B cell (primary cell): ENCODE data around the gene AGRN. TPM values are rescaled to one million over a fixed set of nuclear protein-coding genes. Genes with fewer than 3 reads are reported as not detected.
A peak's percentile ranks its signal among the peaks of the same experiment; 100 is the strongest.

Experiments used
- ATAC-seq: fragments of 200-7000 bp; cut with Tn5 transposase; one replicate; pipeline ENCODE4 v1.10.0; 2021; ENCODE audit warnings: low read depth, mild to moderate bottlenecking, moderate number of reproducible peaks, moderate library complexity
- CTCF ChIA-PET: fragments of 350-600 bp; sonication (Branson Sonifier 250); formaldehyde crosslinking; loops from one replicate; lab custom pipeline; 2021; ENCODE audit warnings: antibody characterized with exemption, inconsistent platforms; lab: Charles Lee
- POLR2A ChIA-PET: fragments of 350-600 bp; sonication (Branson Sonifier 250); formaldehyde crosslinking; loops from one replicate; lab custom pipeline; 2021; ENCODE audit warnings: antibody characterized with exemption; lab: Charles Lee
- DNase-seq: peaks from one replicate; pipeline ENCODE4 v3.0.0; 2013
- H2AFZ ChIP-seq: 2 replicates; pipeline ENCODE4 v1.6.1; 2012; ENCODE audit warnings: mild to moderate bottlenecking, low read depth, low read length; ENCODE audit not compliant: insufficient read depth, poor library complexity, severe bottlenecking
- H3K27ac ChIP-seq, 2 donors: 1 replicate in 1 of 2; 2 replicates in 1 of 2; pipeline ENCODE4 v1.5.1; 2012 to 2013; ENCODE audit warnings: low read length in 2 of 2, mild to moderate bottlenecking in 2 of 2, moderate library complexity in 1 of 2
- H3K27me3 ChIP-seq, 4 experiments: fragments of 200-600 bp in 1 of 4; sonication (generic) in 1 of 4; replicated peaks in 1 of 4; 1 replicate in 2 of 4; 2 replicates in 2 of 4; pipeline versions ENCODE4 v1.6.1 to v1.7.0; 2013 to 2016; ENCODE audit warnings: low read length in 3 of 4, mild to moderate bottlenecking in 2 of 4, mixed read lengths in 1 of 4, moderate library complexity in 1 of 4; ENCODE audit not compliant: insufficient read depth in 4 of 4, control insufficient read depth in 3 of 4; ENCODE audit errors: control extremely low read depth in 1 of 4
- H3K36me3 ChIP-seq, 2 experiments: replicated peaks in 1 of 2; 1 replicate in 1 of 2; 2 replicates in 1 of 2; pipeline versions ENCODE4 v1.6.1 to v1.7.1; 2013; ENCODE audit warnings: low read length in 1 of 2; ENCODE audit not compliant: insufficient read depth in 2 of 2, control insufficient read depth in 1 of 2; ENCODE audit errors: control extremely low read depth in 1 of 2, extremely low read depth in 1 of 2
- H3K4me1 ChIP-seq, 2 donors: fragments of 200-600 bp in 1 of 2; sonication (generic) in 1 of 2; 1 replicate in 1 of 2; 2 replicates in 1 of 2; pipeline versions ENCODE4 v1.5.1 to v1.6.1; 2013 to 2017; ENCODE audit warnings: low read length in 2 of 2; ENCODE audit not compliant: control insufficient read depth in 2 of 2, insufficient read depth in 2 of 2
- H3K4me2 ChIP-seq: replicated peaks from 2 replicates; pipeline ENCODE3; 2012; ENCODE audit warnings: mild to moderate bottlenecking, low read depth, low read length; ENCODE audit not compliant: poor library complexity, severe bottlenecking
- H3K4me3 ChIP-seq, 5 experiments: fragments of 200-600 bp in 1 of 5; sonication (generic) in 1 of 5; 1 replicate in 3 of 5; 2 replicates in 2 of 5; pipeline versions ENCODE4 v1.5.1 to v1.7.0; 2011 to 2016; ENCODE audit warnings: low read length in 4 of 5, mild to moderate bottlenecking in 4 of 5, low read depth in 2 of 5, control low read depth in 1 of 5, moderate library complexity in 1 of 5; ENCODE audit not compliant: insufficient read depth in 1 of 5; ENCODE audit errors: control extremely low read depth in 1 of 5, extremely low read depth in 1 of 5
- H3K79me2 ChIP-seq: fragments of 200-600 bp; sonication (generic); one replicate; pipeline ENCODE4 v1.6.0; 2016; ENCODE audit warnings: low read length; ENCODE audit not compliant: control insufficient read depth, insufficient read depth
- H3K9ac ChIP-seq: fragments of 200-600 bp; sonication (generic); 2 replicates; pipeline ENCODE4 v1.6.1; 2017; ENCODE audit warnings: mild to moderate bottlenecking, low read length, moderate library complexity
- H3K9me3 ChIP-seq, 3 donors: one replicate each; pipeline versions ENCODE4 v1.6.1 to v1.7.1; 2013; ENCODE audit warnings: low read length in 2 of 3; ENCODE audit not compliant: control insufficient read depth in 2 of 3, insufficient read depth in 1 of 3; ENCODE audit errors: control extremely low read depth in 1 of 3
- H4K20me1 ChIP-seq: 2 replicates; pipeline ENCODE4 v1.6.0; 2012; ENCODE audit warnings: mild to moderate bottlenecking, low read length; ENCODE audit not compliant: insufficient read depth, control insufficient read depth, poor library complexity, severe bottlenecking
- H3K27ac Mint-ChIP-seq: one replicate; pipeline ENCODE4 v1.8.0; 2021; ENCODE audit warnings: mixed read lengths
- H3K27me3 Mint-ChIP-seq: one replicate; pipeline ENCODE4 v1.8.0; 2021; ENCODE audit warnings: mixed read lengths
- H3K4me1 Mint-ChIP-seq: one replicate; pipeline ENCODE4 v1.8.0; 2021; ENCODE audit warnings: mixed read lengths
- H3K4me3 Mint-ChIP-seq: one replicate; pipeline ENCODE4 v1.8.0; 2021; ENCODE audit warnings: mixed read lengths
- H3K9me3 Mint-ChIP-seq: one replicate; pipeline ENCODE4 v1.8.0; 2022; ENCODE audit warnings: mixed read lengths; ENCODE audit not compliant: insufficient read depth
- CTCF ChIP-seq: fragments of 200-600 bp; IDR thresholded peaks from one replicate; pipeline ENCODE4 v1.8.0; 2022; ENCODE audit warnings: antibody characterized with exemption, mild to moderate bottlenecking
- EZH2 ChIP-seq: IDR thresholded peaks from 2 replicates; pipeline ENCODE4 v1.6.1; 2012; ENCODE audit warnings: borderline replicate concordance, low read depth, mild to moderate bottlenecking, moderate library complexity, low read length; ENCODE audit not compliant: insufficient read depth, poor library complexity, severe bottlenecking
- WGBS: methylation state at CpG from one replicate; pipeline ENCODE4 v1.1.5; 2013; ENCODE audit warnings: missing lambda C conversion rate; ENCODE audit not compliant: insufficient coverage; 5-methylcytosine and 5-hydroxymethylcytosine counted together
- intact Hi-C: fragments of 100-400 bp; cut with micrococcal nuclease; formaldehyde crosslinking; loops from one replicate; pipeline ENCODE4 v1.10.0; 2022
- polyA plus RNA-seq: library from polyadenylated mRNA; depleted of rRNA; stranded (reverse); fragments of >200 nt; gene quantifications from 2 replicates; pipeline ENCODE4 v1.2.3, GENCODE V29; 2012
- total RNA-seq, 2 donors: library from RNA; stranded (reverse); fragments of 120-200 nt in 1 of 2; gene quantifications; 1 replicate in 1 of 2; 2 replicates in 1 of 2; pipeline versions ENCODE4 v1.2.3 to v1.2.4, GENCODE V29; 2013 to 2022

AGRN gene
- total and polyA plus RNA-seq, 2 donors (not counting 1 experiment from before 2014, with no cell fraction given), result 7.3 to 31.3 TPM

GRCh38 chr1:1020415-1021009 is 592 bp downstream of the AGRN start:
- peak overlapping the region; percentile 91 for H3K4me2 ChIP-seq
- peak overlapping the region in 3 of 5 experiments; percentile 42 to 53 (median 48) for H3K4me3 ChIP-seq
- no peaks in the 10 kb centered on the region for H3K36me3 ChIP-seq
- peak overlapping the region; percentile 53 for H3K9ac ChIP-seq
- ChIA-PET POLR2A (interaction anchor here (0.7 kb wide), 1 partner anchor 1105 kb away, joined by 6 read pairs; no protein-coding TSS in a partner anchor), CTCF (no interaction called here)
- no peak overlapping the region for H3K4me3 Mint-ChIP-seq
- peaks cover 4% of the 10 kb centered on the region for H3K4me1 Mint-ChIP-seq
- no peak overlapping the region for H3K27ac ChIP-seq
- ATAC-seq (no peak), DNase-seq (peak; percentile 62)
- TF ChIP-seq EZH2 (no peak), CTCF (no peak)
- H3K9me3 Mint-ChIP-seq, result no peaks in the 10 kb centered on the region
- H3K27ac Mint-ChIP-seq, result no peak overlapping the region
- under 1% methylated on average over 33 of the region's 59 CpGs for WGBS
- no peaks in the 10 kb centered on the region for H4K20me1 ChIP-seq
- intact Hi-C loops, result no loop called here
- no peaks in the 10 kb centered on the region for H3K27me3 Mint-ChIP-seq
- H3K4me1 ChIP-seq, result peaks cover 9 to 21% of the 10 kb centered on the region in 2 donors
- H2AFZ ChIP-seq, result peak overlapping the region; percentile 28
- no peaks in the 10 kb centered on the region for H3K9me3 ChIP-seq
- peaks cover 0 to 22% (median 6%) of the 10 kb centered on the region in 4 experiments for H3K27me3 ChIP-seq
- H3K79me2 ChIP-seq, result no peaks in the 10 kb centered on the region
